Daoy (cell line): ENCODE results near the gene SIM1. TPM values are rescaled to one million over a fixed set of nuclear protein-coding genes. Genes with fewer than 3 reads are reported as not detected.

Source experiments
- DNase-seq: peaks from one replicate; pipeline ENCODE4 v3.0.0-alpha.2; 2015; ENCODE audit warnings: low read depth
- total RNA-seq: library from RNA; depleted of rRNA; stranded (reverse); fragments of >200 nt; shearing (Covaris generic); gene quantifications from 2 replicates; pipeline ENCODE4 v1.2.3, GENCODE V29; 2014

SIM1 gene
- total RNA-seq, 1 experiment from 2014 or later: 0.51 TPM

- no peak for DNase-seq
These were observed 7.3 kb downstream of the SIM1 start for GRCh38 chr6:100457311-100457990.

GRCh38 chr6:100456908-100457235, 7.8 kb downstream of the SIM1 start:
- no peak for DNase-seq

DNA sequence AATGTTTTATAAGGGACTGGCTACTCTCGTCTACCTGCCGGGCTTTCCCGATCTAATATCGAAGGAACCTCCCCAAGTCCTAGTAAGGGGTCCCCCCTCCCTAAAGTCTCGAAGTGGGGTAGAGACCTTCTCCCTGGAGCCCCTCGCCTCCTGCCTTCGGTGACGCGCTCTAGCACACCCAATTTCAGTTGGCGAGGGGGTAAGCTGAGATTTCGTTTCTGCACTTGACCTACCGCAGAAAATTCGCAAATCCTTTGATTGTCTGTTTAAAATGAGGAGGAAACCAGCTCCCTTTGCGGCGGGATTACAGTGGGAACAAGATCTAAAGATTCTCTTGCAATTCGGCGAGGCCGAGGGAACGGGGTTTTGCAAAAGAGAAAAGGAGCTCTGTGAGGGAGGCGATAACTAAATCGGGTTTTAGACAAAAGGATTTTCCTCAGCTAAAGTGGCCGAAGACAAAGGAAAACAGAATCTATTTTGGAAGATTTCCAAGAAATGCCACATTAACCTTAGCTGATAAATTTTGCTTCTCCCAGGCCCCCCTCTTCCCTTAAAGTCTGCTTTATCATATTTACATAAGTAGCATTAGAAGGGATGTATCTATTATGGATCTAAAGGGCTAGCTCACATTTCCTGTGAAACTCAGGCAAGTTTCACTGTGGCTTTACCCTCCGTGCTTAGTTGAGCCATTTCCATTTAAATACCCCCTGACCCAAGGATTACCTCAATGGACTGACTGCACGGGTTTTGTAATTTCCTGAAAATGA, 8.4 kb downstream of the SIM1 start:
- no peak for DNase-seq

DNA sequence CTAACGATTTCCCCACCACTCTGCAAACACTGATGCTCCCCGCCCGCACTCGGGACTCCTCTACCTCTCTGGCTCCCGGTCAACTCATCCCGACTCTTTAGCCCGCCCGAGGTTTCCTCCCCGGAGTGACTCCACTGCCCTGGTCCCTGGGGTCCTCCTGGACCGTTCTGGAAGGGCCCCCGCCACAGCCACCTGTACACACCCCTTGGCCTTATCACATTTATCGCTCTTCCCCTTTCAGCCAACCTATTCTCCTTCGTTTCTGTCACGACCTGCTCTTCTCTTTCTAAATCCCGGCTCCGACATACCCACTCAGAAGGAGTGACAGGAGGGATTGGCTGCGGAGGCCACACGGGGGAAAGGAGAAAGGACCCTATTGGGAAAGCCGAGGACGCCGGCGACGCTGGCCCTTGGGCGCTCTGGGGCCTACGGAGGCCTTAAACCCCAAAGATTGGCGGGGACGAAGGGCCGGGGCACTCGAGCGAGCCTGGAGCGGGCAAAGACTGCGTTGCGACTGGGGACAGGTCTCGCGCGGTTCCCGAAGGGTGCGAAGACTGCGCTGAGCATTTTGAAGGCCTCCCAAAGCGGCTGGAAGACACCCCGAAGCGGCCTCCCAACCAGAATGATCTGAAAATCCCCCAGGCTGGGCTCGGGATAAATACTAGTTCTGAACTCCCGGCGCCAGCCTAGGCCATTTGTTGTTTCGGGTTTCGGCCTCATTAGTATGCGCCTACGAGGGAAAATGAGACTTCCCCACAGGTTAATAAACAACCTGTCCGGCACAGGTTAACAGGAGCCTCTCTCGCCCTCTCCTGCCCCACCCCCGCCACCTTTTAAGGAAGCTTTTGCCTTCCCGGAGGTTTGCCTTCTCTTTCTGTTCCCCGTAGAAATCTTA, 9.2 kb downstream of the SIM1 start:
- DNase-seq: no peak

- no peak for DNase-seq
These were observed 10.0 kb downstream of the SIM1 start for GRCh38 chr6:100454551-100455229.

DNA sequence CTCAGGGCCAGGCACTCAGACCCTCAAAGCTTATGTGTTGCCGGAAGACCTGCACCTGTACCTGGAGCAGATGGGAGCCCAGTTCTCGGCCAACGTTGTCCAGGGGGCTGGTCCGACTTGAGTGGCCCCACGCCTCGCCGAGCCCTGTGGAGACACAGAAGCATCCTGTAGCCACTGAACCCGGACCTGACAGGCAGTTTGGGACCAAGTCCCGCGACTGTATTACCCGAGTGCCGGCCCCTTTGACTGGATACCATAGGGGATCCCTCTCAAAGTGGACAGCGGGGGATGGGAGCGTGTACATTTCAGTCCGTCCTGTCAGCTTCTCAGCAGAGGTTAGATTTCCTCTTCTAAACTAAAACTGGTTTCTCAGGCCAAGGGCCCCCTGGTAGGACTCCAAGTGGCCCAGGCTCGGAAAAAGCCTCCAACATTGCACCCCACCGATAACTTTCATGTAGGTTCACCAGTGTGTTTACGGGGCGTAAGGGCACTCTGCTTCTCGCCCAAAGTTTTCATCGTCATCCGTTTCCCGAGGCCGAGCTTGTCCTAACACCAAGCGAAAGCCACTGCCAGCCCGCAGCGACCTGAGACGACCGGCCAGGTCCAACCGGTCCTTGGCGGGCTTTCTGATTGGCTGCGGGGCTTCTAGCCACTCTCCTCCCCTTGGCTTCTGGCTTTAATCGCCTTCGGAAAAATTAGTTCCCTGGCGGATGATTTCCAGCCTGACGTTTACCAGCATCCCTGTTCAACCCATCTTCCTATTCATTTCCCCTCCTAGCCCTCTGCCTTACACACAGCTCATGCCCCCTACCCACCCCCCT, 10.8 kb downstream of the SIM1 start:
- DNase-seq: no peak

DNA sequence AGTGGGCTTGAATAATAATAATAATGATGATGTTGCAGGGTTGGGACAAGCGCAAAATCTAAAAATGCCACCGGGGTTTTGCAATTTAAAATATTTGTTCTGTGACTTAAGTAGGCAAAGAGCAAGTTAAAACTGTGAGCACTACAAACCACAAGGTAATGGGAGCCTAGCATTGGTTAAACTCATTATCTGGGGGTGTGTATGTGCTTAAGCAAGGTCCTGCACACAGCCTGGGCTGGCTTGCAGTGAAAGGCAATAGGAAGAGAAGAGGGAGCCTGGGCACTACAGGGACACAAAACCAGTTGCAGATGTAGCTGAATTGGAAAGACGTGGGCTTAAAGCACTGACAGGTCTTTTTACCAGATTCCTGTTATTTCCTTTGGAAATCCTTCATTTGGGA, 11.7 kb downstream of the SIM1 start:
- no peak for DNase-seq

DNA sequence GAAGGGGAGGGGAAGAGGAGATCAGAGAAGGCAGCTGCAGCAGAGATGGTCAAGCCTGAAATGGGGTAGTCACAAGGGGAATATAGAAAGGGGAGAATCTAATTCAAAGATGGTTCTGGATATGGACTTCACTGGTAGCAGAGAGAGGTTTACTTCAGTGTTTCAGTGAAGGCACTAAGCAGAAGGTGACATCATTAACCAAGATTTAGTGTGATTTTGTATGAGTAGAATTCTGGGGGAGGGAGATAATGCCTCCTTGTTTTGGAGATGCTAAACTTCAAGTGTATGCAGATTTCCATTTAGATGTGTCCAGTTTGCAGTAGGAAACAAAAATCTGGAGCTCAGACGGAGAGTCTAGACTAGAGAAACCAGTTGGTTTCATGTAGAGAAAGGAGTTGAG, 13.1 kb downstream of the SIM1 start:
- no peak for DNase-seq

DNA sequence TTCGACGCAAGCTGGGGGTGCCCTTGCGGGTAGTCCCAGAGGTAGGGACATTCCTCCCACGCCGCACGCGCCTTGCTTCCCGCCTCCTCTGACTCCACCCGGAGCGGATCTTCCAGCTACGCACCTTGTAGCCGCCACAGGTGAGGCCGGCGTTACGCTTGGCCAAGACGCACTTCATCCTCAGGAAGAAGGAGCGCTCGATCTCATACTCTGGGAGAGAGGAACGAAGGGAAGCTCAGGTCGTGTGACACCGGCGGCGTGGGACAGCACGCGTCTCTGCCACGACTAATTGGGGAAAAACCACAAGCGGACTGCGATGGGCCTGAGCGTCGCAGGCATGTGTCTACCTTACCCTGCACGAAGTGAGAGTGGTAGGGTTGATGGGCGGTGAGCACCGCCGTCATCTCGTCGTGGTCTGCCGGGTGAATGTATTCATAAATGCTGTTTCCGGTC, 15.5 kb downstream of the SIM1 start:
- no peak for DNase-seq

DNA sequence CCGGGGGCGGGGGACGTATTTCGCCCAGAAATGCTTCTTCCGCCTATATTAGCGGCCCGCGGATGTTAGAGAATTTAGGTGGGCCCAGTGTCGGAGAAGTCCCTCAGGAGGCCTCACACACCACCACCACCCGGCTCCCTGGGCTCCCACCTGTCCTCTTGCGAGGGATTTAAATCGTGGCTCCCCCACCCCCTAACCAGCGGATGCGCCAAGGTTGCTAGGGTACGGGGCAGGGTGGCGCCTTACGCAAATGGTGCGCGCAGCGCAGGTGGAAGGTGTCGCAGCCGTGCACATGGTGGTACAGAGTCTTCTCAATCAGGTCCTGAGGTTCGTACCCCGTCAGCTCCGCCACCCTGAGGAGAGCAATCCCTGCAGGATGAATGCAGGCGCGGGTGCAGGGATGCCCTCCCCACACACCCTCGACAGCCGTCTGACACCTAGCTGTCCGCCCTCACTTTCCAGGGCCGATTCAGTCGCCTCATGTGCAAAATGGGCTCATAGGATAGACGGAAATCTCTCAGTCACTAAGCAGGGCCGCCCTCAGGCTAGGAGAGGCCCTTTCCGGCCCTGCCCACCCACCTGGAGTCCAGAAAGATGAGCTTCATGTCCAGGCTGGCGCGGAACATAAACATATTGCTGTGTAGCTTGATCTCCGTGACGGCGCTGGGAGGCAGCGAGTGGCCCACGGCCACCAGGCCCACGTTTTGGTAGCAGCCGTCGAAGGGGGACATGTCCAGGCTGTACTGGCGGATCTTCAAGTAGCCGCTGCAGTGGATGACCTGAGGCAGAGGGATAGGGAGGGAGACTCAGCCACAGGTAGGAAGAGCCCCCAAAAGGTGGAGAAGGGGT, 16.6 kb downstream of the SIM1 start:
- DNase-seq: no peak

DNA sequence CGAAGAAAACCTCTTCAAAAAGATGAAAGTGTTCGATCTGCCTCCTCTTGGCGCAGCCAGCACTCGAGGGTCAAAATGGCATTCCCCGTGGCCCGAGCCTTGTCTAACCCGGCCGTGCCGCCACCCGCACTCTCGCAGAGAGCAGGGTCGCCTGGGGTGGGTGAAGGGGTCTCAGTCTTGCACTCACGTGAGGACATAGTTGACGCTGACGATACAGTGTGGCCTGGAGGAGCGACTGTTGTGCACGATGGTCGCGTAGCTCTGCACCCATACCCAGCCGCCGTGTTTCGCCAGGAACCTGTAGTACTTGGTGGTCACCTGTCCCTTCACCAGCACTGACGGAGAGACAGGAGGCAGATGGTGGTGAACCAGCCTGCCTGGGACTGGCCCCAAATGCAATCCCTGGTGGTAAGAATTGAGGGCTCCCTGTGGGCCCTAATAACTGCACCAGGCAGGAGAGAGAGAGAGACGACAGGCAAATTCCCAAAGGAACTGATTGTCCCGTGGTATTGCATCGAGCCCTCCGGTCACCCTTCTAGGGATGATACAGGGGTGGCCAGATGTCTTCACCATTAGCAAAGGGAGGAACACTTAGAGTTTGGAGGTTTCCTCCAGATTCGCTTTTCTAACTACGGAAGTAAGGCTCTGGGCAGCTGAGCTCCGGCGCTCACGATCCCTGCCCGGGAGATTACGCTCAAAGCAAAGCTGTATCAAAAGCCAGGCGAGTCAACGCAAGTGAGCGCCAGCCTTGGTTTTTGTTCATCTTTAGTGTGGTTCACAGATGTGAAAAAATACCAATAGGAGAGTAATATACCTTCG, 17.4 kb downstream of the SIM1 start:
- no peak for DNase-seq

DNA sequence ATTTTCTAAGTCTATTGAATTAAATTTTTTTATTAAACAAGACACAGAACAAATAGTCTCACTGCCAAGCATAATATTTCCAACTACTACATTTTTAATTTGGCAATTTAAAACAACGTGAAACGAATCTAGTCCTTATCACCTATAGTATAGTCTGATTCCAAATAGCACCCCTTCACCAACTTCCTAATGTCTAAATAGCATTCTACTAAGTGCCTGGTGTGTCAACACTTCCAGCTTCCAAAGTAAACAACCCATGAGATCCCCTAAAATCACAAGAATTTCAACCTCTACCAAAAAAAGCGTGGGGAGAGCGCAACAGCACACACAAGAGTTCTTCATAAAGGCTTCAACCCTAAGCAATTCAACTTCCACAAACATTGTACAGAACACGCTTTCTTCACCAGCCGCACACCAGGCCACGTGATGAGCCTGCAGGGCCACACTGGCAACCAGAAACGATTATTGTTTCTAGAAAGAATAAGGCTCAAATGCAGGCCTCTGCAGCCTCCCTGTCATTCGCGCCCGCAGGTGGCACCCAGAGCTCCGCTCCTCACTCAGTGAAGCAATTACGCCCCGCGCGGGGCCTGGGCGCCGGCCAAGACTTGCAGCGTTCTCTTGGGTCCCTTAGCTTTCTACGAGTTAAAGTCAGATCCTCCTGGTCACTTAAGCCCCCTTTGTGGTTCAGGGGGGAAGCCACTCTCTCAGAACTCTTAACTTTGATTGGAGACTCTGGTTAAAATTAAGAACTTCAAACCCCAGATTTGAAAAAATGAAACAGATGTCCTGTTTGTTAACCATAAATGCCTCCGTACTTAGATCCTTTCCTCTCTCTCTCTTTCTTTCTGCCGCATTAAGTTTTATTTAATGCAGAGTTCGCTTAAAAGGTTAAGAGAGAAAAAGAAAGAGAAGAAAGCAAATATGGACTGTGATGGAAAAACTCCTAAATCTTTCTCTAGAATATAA, 18.3 kb downstream of the SIM1 start:
- no peak for DNase-seq

DNA sequence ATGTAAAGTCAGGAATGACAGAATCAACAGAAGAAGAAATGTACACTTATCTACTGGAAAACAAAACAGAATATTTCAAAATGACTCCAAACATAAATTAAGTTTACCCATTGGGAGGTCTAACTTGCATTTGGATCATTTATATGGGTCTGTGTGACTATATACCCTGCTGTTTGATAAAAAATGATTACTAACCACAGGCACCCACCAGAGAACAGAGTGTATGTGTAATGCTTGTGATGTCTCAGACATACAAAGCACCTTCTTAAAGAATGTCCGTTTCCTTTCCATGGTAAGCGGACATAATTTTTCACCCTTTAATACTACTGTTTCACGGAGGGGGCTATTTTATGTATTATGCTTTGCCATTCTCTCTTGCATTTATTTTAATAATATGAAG, 19.2 kb downstream of the SIM1 start:
- DNase-seq: no peak

GRCh38 chr6:100440935-100441334, 23.8 kb downstream of the SIM1 start:
- no peak for DNase-seq

DNA sequence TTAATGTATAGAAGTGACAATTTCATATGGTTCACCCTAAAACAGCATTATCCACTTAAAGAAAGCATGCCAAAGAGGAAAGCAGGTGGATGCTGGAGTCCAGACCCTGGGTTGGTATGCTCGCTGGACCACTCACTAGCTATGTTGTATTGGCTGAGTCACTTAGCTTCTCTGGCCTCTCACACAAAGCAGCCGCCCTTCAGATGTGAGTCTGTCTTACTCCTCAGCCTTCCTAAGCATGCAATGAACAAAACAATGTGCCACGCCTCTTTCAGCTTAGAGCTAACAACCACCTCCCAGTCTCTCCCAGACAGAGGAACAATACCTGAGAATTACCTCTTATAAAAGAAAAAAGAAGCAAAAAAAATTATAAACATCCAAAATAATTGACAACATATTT, 29.4 kb downstream of the SIM1 start:
- peak; percentile 26 for DNase-seq

GRCh38 chr6:100433726-100434435, 30.8 kb downstream of the SIM1 start:
- DNase-seq: no peak

DNA sequence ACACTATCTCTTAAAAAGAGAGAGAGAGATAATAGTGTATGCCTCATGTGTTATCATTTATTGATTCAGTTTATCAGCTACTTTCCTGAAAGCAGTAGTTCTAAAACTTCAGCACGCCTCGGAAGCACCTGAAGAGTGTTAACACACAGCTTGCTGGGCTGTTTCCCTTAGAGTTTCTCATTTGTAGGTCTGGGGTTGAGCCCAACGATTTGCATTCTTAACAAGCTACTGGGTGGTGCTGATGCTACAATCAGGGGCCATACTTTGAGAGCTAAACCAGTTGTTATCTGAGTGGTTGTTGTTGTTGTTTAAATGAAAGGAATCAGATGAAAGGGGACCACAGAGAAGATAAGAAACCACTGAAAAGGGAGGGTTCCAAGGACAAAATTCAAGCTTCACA, 32.6 kb downstream of the SIM1 start:
- no peak for DNase-seq
